NK-92 (cell line): ENCODE measurements around the gene GCN1.

Experiments used
- DNase-seq: peaks from one replicate; lab custom pipeline; 2025; ENCODE audit not compliant: unreplicated experiment; lab: John Stamatoyannopoulos, UW

GCN1 gene

DNA sequence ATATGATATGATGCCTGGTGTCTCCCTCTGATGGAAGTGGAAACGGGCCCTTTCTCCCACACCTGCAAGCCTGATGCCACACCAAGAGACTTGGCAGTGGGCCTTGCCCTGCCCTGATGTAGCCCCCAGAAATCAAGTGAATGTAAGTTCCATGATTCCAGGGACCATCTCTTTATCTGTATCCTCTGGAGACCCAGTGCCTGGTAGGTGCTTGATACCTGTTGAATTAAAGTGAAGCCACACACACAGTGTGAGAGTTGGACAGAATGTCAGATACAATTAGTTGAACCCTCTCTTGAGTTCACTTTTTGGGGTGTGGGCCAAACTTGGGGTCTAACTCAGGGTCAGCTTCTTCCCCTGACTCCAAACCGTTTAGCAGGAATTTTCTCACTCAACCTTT, 73.2 kb downstream of the GCN1 start:
- no peak for DNase-seq

- no peak for DNase-seq
These were observed 75.1 kb downstream of the GCN1 start for GRCh38 chr12:120119271-120119973.

GRCh38 chr12:120118321-120119061, 76.0 kb downstream of the GCN1 start:
- no peak for DNase-seq

- DNase-seq, result no peak
These were observed 76.6 kb downstream of the GCN1 start for GRCh38 chr12:120117961-120118320.

GRCh38 chr12:120116792-120117651, 77.5 kb downstream of the GCN1 start:
- peak; percentile 58 for DNase-seq

DNA sequence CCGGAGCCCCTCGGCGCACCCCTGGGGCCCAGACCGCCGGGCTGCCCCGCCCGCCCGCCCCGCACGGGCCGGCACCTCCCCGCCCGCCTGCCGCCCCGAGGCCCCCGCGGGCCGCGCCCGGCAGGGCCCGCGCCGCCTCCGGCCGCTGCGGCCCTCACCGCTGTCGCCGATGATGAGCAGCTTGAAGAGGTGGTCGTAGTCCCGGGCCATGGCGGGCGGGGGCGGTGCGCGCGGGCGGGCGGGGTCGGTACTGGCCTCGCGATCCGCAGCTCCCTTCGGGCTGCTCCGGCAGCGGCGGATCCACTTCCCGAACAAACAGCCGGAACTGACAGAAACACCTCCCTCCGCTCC, 78.1 kb downstream of the GCN1 start, which contains the start of gene RAB35:
Gene RAB35 (minus strand): TSS at position 313 of the 351 bp plus-strand sequence. CDS start 103 bp downstream, at position 210.
- no peak for DNase-seq

- no peak for DNase-seq
These were observed 78.6 kb downstream of the GCN1 start for GRCh38 chr12:120115692-120116440.

- no peak for DNase-seq
These were observed 79.4 kb downstream of the GCN1 start for GRCh38 chr12:120115066-120115465.

GRCh38 chr12:120110550-120111501, 83.7 kb downstream of the GCN1 start:
- DNase-seq, result no peak

DNA sequence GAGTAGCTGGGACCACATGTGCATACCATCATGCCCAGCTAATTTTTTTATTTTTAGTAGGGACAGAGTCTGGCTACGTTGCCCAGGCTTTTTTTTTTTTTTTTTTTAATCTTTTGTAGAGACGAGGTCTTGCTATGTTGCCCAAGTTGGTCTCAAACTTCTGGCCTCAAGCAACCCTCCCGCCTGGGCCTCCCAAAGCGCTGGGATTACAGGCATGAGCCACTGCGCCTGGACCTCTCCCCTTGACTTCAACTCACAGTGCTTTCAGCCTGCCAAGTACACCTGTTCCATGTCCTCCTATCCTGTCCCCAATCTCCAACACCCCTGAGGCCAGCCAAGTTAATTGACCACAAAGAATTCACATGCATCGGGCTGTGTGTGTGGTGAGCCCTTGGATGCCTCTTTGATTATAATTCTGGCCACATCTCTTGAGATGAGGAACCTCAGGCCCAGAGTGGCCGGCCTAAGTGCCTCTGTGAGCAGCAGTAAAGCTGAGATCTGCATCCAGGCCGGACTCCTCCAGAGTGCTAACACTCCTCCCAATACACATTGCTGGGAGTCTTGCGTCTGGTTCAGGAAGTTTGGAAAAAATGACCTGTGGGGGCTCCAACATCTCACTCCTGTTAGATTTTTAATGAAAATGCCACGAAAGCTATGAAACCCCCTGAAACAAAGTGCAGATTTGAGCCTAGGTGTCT, 84.8 kb downstream of the GCN1 start:
- DNase-seq, result no peak

GRCh38 chr12:120106151-120106550, 88.4 kb downstream of the GCN1 start:
- DNase-seq, result no peak

DNA sequence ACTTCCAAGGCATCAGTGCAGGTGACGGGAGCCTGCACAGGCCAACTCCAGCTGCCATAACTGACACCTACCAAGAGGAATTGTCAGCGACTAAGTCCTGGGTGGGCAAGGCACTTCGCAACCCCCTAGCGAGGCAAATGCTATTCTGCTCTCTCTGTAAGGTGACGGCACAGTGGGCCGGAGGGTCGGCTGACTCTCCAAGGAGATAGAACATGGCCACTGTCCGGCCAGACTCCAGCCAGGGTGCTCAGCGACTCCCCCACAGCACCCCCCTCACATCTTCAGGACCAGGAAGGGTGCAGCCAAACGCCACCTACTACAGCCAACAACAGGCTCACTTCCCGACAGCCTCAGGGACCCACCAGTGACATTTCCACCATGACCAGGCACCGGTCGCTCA, 91.1 kb downstream of the GCN1 start:
- no peak for DNase-seq

DNA sequence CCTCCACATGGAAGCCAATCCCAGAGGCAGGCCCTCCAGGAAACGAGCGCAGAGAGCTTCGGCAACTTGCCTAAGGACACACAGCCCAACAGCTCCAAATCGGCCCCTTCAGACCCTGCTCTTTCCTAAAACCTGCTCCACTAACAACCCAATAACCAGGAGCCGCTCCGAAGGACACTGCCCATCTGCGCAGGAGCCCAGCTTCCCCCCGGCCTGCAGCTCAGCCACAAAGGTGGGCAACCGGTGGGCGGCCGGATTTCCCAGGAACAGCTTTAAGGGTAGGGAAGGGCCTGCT, 91.5 kb downstream of the GCN1 start:
- no peak for DNase-seq

- DNase-seq, result no peak
These were observed 92.1 kb downstream of the GCN1 start for GRCh38 chr12:120102189-120103043.

DNA sequence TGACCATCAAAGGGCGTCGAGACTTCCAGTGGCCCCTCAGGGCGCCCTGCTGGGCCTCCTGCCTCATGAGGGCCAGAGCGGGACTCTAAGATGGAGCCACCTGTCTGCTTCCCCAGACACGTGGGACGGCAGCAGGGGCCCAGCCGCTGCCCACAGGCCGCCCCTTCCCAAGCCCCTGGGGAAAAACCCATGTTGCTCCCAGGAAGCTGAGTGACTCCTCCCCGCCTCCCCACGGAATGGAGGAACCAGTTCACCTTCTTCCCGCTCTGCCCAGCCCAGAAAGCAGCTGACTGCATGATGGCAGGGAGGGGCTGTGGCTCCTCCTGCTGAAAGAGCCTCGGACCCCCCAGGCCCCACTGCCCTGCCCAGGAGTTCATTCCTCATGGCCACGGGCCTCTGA, 92.9 kb downstream of the GCN1 start:
- no peak for DNase-seq

GRCh38 chr12:120101182-120101581, 93.3 kb downstream of the GCN1 start:
- no peak for DNase-seq

DNA sequence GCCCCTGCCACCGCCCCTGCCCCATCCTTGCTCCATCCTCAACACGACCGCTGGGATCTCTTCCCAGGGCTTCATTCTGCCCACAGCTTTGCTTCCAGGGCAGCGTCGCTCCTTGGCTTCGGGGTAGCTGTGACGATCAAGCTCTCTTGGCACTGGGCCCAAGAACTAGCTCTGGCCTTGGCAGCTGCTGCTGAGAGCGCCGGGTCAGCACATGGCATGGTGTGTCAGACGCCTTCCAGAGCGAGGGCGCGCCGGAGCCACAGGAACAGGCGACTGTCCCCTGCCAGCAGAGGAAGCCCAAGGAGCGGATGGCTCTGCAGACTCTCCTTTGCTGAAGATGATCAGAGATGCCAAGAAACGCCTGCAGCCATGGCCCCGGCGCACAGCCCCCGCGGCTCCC, 93.9 kb downstream of the GCN1 start:
- DNase-seq, result no peak

GRCh38 chr12:120099738-120100137, 94.8 kb downstream of the GCN1 start:
- DNase-seq, result no peak
